Transverse colon (tissue), 3 donors: ENCODE results near the gene MACF1.

Experiments used
- EP300 ChIP-seq: sonication (generic); formaldehyde crosslinking; IDR thresholded peaks from one replicate; pipeline ENCODE4 v1.6.1; 2017; ENCODE audit warnings: antibody characterized with exemption, low read depth
- TF ChIP-seq, protein P1 (sequence below), 5 experiments: fragments of 200-600 bp in 3 of 5; fragments of 450-650 bp in 2 of 5; sonication (generic) in 3 of 5; IDR thresholded peaks; 1 replicate in 2 of 5; 2 replicates in 3 of 5; pipeline ENCODE4 v1.5.1; 2016 to 2017; ENCODE audit warnings: antibody characterized with exemption in 5 of 5, inconsistent platforms in 3 of 5, mild to moderate bottlenecking in 2 of 5, moderate library complexity in 1 of 5

DNA sequence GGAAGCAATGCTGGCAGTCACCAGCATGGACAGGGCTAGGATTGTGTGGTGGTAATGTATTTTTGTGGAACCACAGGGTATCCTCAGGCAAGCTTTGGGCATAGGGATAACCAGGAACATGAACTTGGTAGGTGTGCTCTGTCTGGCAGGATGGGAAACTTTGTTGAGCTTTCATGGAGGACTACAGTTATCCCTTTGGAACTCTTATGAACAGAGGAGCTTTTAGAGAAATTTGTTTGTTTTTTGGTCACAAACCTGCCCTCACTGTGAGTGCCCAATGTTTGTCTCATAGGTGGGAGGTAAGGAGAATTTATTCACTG is 54.4 kb downstream of the MACF1 start:
- TF ChIP-seq, protein P1, sequence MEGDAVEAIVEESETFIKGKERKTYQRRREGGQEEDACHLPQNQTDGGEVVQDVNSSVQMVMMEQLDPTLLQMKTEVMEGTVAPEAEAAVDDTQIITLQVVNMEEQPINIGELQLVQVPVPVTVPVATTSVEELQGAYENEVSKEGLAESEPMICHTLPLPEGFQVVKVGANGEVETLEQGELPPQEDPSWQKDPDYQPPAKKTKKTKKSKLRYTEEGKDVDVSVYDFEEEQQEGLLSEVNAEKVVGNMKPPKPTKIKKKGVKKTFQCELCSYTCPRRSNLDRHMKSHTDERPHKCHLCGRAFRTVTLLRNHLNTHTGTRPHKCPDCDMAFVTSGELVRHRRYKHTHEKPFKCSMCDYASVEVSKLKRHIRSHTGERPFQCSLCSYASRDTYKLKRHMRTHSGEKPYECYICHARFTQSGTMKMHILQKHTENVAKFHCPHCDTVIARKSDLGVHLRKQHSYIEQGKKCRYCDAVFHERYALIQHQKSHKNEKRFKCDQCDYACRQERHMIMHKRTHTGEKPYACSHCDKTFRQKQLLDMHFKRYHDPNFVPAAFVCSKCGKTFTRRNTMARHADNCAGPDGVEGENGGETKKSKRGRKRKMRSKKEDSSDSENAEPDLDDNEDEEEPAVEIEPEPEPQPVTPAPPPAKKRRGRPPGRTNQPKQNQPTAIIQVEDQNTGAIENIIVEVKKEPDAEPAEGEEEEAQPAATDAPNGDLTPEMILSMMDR (IDR thresholded peaks at IDR 0.05), result peak in 1 of 5 experiments; percentile 6
- no peak for TF ChIP-seq EP300
